Naive thymus-derived CD8-positive, alpha-beta T cell (primary cell): ENCODE results near the gene WASHC1. TPM values are rescaled to one million over a fixed set of nuclear protein-coding genes. Genes with fewer than 3 reads are reported as not detected.
"Not testable (repeated sequence)": the region's sequence is repeated elsewhere in the genome, so short reads cannot be mapped to it uniquely, and the experiment has no call there.

ENCODE experiments used
- ATAC-seq, 2 donors: fragments of 150-1000 bp; cut with Tn5 transposase in 1 of 2; sonication (Bioruptor Pico), chemical (Tn5 transposase) in 1 of 2; 1 replicate in 1 of 2; 2 replicates in 1 of 2; pipeline ENCODE4 v1.10.0; 2021; ENCODE audit warnings: mild to moderate bottlenecking in 2 of 2, moderate library complexity in 2 of 2
- POLR2A ChIA-PET: fragments of 350-600 bp; sonication (Branson Sonifier 250); formaldehyde crosslinking; loops from one replicate; lab custom pipeline; 2021; ENCODE audit warnings: antibody characterized with exemption; lab: Charles Lee
- DNase-seq, 10 donors: peaks; one replicate each; pipeline versions ENCODE4 v3.0.0 to v3.0.0-alpha.2; 2020 to 2022
- H3K27ac Mint-ChIP-seq, 10 donors: one replicate each; pipeline ENCODE4 v1.8.0; 2020 to 2022; ENCODE audit warnings: mild to moderate bottlenecking in 10 of 10, mixed read lengths in 10 of 10, moderate library complexity in 4 of 10, inconsistent platforms in 1 of 10
- H3K27me3 Mint-ChIP-seq, 5 donors: one replicate each; pipeline ENCODE4 v1.8.0; 2021 to 2022; ENCODE audit warnings: mixed read lengths in 5 of 5
- H3K36me3 Mint-ChIP-seq, 3 donors: one replicate each; pipeline ENCODE4 v1.8.0; 2020 to 2022; ENCODE audit warnings: mixed read lengths in 3 of 3, mild to moderate bottlenecking in 2 of 3, inconsistent platforms in 1 of 3
- H3K4me1 Mint-ChIP-seq, 4 donors: one replicate each; pipeline ENCODE4 v1.8.0; 2021 to 2022; ENCODE audit warnings: mixed read lengths in 4 of 4
- H3K4me3 Mint-ChIP-seq, 10 donors: one replicate each; pipeline ENCODE4 v1.8.0; 2020 to 2022; ENCODE audit warnings: mild to moderate bottlenecking in 10 of 10, mixed read lengths in 10 of 10, moderate library complexity in 6 of 10, inconsistent platforms in 1 of 10
- H3K9me3 Mint-ChIP-seq, 9 donors: one replicate each; pipeline ENCODE4 v1.8.0; 2020 to 2022; ENCODE audit warnings: mixed read lengths in 9 of 9, mild to moderate bottlenecking in 3 of 9, inconsistent platforms in 1 of 9, moderate library complexity in 1 of 9
- polyA plus RNA-seq, 3 donors: library from polyadenylated mRNA; unstranded; fragments of 300-500 nt; fragmentation: Illumina TruSeq; gene quantifications; one replicate each; pipeline ENCODE4 v1.2.3, GENCODE V29; 2021
- total RNA-seq, 8 experiments: library from RNA in 2 of 8; stranded (reverse) in 2 of 8; gene quantifications; one replicate each; pipeline ENCODE4 v1.2.3 and lab custom pipeline; 2021 to 2026

Gene WASHC1, protein sequence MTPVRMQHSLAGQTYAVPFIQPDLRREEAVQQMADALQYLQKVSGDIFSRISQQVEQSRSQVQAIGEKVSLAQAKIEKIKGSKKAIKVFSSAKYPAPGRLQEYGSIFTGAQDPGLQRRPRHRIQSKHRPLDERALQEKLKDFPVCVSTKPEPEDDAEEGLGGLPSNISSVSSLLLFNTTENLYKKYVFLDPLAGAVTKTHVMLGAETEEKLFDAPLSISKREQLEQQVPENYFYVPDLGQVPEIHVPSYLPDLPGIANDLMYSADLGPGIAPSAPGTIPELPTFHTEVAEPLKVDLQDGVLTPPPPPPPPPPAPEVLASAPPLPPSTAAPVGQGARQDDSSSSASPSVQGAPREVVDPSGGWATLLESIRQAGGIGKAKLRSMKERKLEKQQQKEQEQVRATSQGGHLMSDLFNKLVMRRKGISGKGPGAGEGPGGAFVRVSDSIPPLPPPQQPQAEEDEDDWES
- total RNA-seq (10 to 100 TPM; 35.2 to 36.0 TPM), polyA plus RNA-seq (1 to 10 TPM in 2 of 3 donors, under 1 TPM in 1; 0.56 to 2.4 (median 1.8) TPM), total RNA-seq (lab: John Stamatoyannopoulos, UW) (6.7 to 18.4 (median 11.6) reads per million in 6 experiments)

DNA sequence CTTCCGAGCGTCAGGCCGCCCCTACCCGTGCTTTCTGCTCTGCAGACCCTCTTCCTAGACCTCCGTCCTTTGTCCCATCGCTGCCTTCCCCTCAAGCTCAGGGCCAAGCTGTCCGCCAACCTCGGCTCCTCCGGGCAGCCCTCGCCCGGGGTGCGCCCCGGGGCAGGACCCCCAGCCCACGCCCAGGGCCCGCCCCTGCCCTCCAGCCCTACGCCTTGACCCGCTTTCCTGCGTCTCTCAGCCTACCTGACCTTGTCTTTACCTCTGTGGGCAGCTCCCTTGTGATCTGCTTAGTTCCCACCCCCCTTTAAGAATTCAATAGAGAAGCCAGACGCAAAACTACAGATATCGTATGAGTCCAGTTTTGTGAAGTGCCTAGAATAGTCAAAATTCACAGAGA, at the start of gene WASHC1:
Gene WASHC1 (minus strand): TSS at position 101 of the 400 bp plus-strand sequence. CDS start 4,457 bp downstream, outside the sequence.
- H3K27me3 Mint-ChIP-seq, H3K27ac Mint-ChIP-seq, H3K36me3 Mint-ChIP-seq, DNase-seq, H3K4me1 Mint-ChIP-seq, ATAC-seq, H3K9me3 Mint-ChIP-seq, POLR2A ChIA-PET: not testable (repeated sequence)
- H3K4me3 Mint-ChIP-seq: peak within 1 kb of the TSS in 1 of 10 donors; percentile 24

DNA sequence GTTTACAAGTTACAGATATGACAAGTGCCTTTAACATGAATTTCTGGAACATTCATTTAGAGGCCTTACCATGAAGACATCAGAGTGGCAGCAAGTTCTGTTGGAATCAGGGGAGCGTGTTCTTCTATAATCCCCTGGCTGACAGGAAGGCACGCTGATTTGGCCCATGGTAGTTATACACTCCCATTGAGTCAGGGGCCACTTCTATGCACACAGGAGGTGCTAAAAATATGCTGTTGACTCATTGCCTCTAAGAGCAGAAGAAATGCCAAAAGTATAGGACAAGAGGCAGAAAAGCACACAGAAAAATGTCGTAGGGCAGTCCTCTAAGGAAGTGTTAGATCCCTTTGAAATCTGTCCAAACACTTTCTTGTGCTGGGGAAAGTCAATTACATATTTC, 49.1 kb upstream of the WASHC1 start:
- DNase-seq, ATAC-seq, H3K4me1 Mint-ChIP-seq, H3K27me3 Mint-ChIP-seq, H3K4me3 Mint-ChIP-seq, H3K27ac Mint-ChIP-seq, POLR2A ChIA-PET, H3K9me3 Mint-ChIP-seq, H3K36me3 Mint-ChIP-seq: not testable (repeated sequence)

DNA sequence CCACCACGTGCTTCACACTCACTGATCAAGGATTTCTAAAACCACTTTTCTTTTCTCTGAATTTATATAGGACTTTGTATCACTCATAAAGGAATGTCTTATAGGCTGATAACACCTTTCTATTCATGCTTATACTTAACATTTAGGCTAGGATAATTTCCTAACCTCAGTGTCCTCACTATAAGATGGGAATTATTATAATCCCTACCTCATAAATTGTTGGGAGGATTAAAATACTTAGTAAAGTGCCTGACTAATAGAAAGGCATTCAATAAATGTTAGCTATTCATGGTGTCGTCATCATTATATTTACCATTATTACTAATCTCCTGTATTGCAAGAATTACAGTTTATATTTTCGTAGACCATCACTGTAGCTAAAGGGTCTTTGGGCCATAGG, 47.1 kb upstream of the WASHC1 start:
- H3K36me3 Mint-ChIP-seq, H3K4me3 Mint-ChIP-seq, H3K27ac Mint-ChIP-seq, DNase-seq, POLR2A ChIA-PET, ATAC-seq, H3K9me3 Mint-ChIP-seq, H3K4me1 Mint-ChIP-seq: not testable (repeated sequence)
- peaks cover 4 to 17% (median 8%) of the 10 kb centered on the region in 5 donors for H3K27me3 Mint-ChIP-seq

DNA sequence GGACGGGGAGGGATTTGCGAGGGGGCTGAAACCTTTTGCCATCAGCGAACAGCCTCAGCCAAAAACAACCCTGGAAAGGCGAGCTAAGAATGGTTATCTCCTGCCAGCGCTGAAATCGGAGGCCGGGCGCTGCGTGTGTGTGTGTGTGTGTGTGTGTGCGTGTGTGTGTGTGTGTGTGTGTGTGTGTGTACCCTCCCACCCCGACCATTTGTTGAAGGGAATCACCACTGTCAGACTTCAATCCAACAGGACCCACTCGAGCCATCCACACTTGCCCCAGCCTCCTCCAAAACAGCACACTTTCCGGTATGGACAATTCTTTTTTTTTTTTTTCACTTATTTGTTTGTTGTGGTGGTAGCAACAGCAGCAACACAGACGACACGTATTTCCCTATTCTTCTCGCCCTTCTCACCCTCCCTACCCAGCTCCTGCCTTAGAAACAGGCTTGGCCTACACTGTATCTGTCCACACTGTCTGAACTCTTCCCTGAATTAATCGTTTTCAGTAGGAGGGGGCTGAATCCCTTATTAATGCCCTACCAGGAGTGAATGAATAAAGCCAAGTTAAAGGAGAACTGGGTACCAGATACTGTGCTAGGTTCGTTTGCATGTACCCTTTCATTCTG, 44.8 kb upstream of the WASHC1 start:
- Mint-ChIP-seq H3K27me3 (peaks cover 4 to 17% (median 6%) of the 10 kb centered on the region in 5 donors), H3K27ac (peak overlapping the region in 1 of 10 donors; percentile 25), H3K4me3 (peak overlapping the region in 9 of 10 donors; percentile 67 to 79 (median 70))
- DNase-seq, H3K36me3 Mint-ChIP-seq, POLR2A ChIA-PET, H3K4me1 Mint-ChIP-seq, ATAC-seq, H3K9me3 Mint-ChIP-seq: not testable (repeated sequence)

DNA sequence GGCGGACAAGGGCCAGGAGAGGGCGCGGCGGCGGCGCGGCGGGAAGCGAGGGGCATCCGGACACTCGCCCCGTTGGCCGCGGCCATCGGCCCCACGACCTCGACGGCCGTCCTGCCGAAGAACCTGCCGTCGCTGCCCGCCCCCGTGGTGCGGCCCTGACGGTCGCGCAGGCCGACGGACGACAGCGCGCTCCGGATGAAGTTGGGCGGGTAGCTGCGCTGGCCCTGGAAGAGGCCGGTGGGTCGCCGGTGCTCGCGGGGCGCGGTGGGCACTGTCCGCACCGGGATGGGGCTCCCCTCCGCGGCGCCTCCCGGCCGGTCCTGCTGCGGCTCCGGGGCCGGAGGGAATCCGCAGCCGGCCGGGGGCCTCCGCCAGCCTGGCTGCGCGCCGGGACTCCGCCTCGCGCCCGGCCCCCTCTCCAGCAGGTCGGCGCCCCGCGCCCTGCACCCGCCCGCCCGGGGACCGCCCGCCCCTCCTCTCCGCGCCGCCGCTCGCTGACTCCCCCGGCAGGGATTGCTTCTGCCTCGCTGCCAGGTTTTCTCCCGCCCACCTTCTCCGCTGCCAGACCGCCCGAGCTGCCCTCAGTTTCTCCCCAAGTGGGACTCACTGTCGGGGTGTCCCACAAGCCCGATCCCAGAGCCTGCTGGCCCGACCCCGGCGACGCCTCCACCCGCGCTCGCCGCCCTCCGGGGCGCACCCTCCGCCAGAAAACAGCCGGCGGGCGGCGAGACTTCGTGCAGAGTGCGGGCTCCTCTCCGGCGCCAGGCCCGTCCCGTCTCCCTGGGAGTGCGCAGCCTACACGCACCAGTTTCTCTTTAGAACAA, 44.0 kb upstream of the WASHC1 start:
- H3K9me3 Mint-ChIP-seq, H3K27ac Mint-ChIP-seq, H3K36me3 Mint-ChIP-seq, H3K4me1 Mint-ChIP-seq, POLR2A ChIA-PET: not testable (repeated sequence)
- H3K27me3 Mint-ChIP-seq: peaks cover 4 to 17% (median 6%) of the 10 kb centered on the region in 5 donors
- ATAC-seq: peak; percentile 72 to 83
- H3K4me3 Mint-ChIP-seq: peak overlapping the region; percentile 55 to 81 (median 68)
- DNase-seq: peak in 7 of 10 donors; percentile 2 to 24 (median 16)

DNA sequence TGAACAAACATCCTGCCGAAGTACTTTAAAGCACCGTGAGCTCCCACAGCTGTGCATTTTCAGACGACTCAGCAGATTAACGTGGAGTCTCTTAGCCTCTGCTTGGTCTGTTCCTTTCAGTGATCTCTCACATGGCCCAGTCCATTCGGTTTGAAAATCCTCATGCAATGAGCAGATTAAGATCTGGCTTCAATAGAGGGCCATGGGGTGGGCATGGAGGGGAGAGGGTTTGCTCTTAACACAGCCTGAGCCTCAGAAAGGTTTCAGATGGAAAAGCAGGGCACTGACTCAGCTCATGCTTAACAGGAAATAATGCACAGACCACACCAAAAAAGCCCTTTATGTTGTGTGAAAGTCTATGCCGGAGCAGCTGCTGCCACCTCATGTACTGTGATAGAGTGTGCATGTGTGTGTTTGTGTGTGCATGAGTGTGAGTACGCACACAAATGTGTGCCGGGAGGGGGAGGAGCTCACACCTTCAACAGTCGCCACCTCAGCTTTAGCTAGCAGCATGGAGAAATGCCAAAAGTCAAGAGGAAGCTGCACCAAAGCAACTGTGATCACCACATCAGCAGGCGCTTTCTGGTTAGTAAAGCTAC, 33.9 kb upstream of the WASHC1 start:
- POLR2A ChIA-PET, H3K9me3 Mint-ChIP-seq, H3K36me3 Mint-ChIP-seq, H3K27me3 Mint-ChIP-seq: not testable (repeated sequence)
- Mint-ChIP-seq H3K4me1 (peaks cover 0 to 14% (median 7%) of the 10 kb centered on the region in 4 donors), H3K27ac (peak overlapping the region in 8 of 10 donors; percentile 3 to 74 (median 48)), H3K4me3 (peak overlapping the region in 8 of 10 donors; percentile 46 to 76 (median 68))
- peak; percentile 92 to 95 for ATAC-seq
- peak in 9 of 10 donors; percentile 10 to 70 (median 51) for DNase-seq

DNA sequence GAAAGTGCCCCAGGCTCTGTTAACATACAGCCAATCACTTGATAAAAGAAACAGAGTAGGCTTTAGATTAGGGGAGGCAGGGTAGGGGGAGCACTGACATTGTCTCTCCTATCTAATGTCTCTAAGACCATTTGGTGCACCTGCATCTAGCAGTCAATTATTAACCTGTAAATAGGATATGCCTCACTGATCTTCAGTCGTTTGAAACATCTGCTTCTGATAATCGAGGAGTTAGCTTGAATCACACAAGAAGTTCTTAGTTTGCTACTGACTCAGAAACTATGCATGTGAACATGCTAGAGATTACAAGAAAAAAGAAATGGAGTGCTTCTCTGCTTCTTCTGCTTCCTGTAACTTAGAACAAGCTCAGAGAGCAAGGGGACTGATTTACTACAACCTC, 23.4 kb upstream of the WASHC1 start:
- not testable (repeated sequence) for H3K36me3 Mint-ChIP-seq, H3K4me1 Mint-ChIP-seq

DNA sequence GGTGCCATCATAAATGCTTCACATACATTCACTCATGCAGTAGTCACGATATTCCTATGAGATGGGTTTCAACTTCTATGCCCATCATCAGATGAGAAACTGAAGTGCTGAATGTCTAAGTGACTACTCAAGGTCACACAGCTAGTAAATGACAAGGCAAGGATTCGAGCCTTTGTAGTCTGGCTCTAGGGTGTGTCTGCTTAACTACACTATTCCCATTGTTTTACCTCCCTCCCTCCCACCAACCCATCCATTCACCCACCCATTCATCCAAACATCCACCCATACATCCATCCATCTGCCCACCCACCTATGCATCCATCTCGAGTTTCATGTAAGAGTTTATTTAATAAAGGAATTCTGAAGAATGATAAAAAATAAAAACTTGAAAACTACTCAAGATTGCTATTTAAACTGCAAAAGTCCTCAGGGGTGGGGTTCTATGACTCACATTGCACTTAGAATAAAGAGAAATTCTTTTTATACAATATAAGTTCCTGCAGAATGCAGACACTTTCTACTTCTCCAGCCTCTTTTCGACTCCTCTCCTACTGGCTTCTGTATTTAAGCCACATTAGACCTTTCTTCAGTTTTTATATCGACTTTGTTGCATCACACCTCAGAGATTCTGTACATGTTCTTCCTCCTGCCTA, 19.1 kb upstream of the WASHC1 start:
- DNase-seq, H3K4me3 Mint-ChIP-seq, H3K27me3 Mint-ChIP-seq, H3K9me3 Mint-ChIP-seq, POLR2A ChIA-PET, ATAC-seq, H3K4me1 Mint-ChIP-seq, H3K36me3 Mint-ChIP-seq: not testable (repeated sequence)
- H3K27ac Mint-ChIP-seq: peak overlapping the region in 1 of 10 donors; percentile 73

More for the DNA sequence above, 23.4 kb upstream of the WASHC1 start:
- H3K27me3 Mint-ChIP-seq, ATAC-seq, POLR2A ChIA-PET, DNase-seq, H3K4me3 Mint-ChIP-seq, H3K27ac Mint-ChIP-seq, H3K9me3 Mint-ChIP-seq: not testable (repeated sequence)

DNA sequence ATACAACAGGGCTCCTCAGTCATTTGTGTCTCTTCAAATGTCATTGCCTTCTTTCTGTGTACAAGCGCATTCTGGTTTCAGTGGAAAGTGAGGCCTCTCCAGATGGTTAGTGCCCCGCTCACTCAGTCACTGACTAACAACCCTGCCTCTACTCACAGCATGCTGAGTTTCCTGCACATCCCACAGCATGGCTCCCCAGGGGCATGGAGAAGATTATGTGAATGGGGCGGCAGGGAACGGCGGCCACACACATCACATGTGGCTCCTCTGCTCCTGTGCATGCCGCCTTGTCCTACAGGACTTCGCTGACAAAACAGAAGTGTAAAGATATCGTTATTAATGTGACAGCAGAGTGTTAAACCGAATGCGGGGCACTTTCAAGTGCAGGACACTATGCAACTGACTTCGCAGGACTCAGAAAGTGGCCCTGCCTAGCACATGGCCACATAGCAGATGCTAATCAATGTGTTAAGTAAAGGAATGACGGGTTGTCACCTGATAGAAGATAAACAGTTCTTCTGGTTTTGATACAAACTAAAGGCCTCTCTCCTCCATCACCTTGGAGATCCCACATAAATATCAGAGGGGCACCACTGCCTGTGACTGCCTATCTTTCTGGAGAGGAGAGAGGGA, 17.5 kb upstream of the WASHC1 start:
- POLR2A ChIA-PET, DNase-seq, H3K4me1 Mint-ChIP-seq, H3K36me3 Mint-ChIP-seq, H3K27ac Mint-ChIP-seq, H3K9me3 Mint-ChIP-seq, ATAC-seq, H3K4me3 Mint-ChIP-seq, H3K27me3 Mint-ChIP-seq: not testable (repeated sequence)

DNA sequence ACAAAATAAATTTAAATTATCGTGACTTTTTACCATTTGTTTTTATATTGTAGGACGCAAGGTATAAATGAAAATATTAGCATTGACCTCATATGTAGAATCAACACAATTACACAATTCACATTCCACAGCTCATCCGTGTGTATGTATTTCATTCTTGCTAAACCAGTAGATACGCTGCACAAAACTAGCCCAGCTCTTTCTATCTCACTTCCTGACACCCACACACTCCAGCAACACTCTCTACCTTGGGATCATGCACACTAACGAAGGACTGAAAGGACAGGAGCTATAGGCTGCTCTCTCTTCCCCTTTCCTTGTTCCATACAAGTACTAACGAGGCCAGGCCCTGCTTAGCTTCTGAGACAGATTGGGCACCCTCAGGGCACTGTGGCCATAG, 16.9 kb upstream of the WASHC1 start:
- H3K27ac Mint-ChIP-seq, H3K36me3 Mint-ChIP-seq, H3K4me1 Mint-ChIP-seq, ATAC-seq, POLR2A ChIA-PET, H3K27me3 Mint-ChIP-seq, H3K4me3 Mint-ChIP-seq, H3K9me3 Mint-ChIP-seq, DNase-seq: not testable (repeated sequence)

DNA sequence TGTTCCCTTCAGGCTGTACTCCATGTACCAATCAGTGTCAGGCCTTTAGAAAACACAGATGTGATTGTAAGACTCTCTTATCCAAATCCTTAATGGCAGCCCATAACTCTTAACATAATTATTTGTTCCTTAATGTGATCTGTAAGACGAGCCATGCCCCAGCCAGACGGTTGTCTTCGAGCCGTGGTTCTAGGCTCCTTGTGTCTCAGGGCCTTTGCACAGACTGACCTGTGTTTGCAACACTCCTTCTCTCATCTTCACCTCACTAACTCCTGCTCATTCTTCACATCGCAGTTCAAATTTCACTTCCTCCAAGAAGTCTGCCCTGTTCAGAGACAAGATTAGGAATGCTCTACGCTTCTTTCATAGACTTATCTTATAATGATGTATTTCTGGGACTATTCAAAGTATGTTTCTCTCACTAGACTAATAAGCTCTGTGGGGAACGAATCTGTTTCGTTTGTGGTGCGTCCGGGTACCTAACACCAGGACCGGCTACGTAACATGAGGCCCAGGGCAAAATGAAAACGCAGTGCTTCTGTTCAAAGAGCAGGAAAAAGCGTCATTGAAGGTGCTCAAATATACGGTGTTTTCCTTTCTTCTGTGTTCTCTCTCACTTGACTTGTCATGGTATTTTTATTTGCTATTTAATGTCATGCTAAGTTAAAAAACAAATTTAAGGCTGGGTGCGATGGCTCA, 16.1 kb upstream of the WASHC1 start:
- H3K27ac Mint-ChIP-seq, POLR2A ChIA-PET, H3K4me1 Mint-ChIP-seq, H3K36me3 Mint-ChIP-seq, H3K27me3 Mint-ChIP-seq, H3K9me3 Mint-ChIP-seq, H3K4me3 Mint-ChIP-seq, ATAC-seq, DNase-seq: not testable (repeated sequence)
